ENCODE results near the gene TMEM185B.

TMEM185B gene

DNA sequence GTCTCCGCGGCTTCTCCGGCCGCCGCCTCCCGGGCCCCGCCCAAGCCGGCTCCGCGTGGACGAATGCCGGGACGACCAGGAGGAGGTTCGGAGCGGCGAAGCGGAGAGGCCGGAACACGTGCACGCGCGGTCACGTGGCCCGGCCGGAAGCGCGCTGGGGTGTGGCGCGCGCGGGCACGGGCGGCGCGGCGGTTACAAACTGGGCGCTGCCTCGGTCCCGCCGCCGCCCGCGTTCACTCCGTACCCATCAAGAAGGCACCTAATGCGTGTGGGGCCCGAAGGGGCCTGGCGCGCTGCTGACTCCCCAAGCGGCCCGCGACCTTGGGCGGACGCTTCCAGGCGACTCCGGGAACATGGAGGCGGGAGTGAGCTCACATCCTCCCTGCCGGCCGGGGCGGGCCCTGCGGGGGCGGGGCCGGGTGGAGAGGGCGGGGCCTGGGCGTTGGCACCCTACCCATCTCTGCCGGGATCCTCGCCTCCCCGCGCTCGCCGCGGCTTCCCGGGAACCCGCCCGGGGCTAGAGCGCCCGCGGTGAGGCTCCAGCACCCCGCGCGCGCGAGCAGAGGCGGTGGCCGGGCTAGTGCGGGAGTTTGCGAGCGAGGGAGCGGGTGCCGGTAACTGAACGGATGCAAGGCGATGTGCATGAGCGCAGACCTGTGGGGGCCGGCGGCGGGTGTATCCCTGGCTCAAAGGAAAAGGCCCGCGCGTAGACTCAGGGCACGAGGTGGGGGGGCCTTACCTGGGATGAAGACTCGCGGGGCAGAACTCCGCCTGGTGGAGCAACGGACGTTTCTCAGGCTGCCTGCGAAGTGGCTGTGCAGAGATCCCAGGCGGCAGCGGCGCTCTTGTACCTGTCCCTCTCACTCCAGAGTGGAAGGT lies at the start of gene TMEM185B:
Gene TMEM185B (minus strand): TSS at position 367 of the 879 bp plus-strand sequence. CDS start 424 bp downstream, outside the sequence.
- TF ChIP-seq, protein P1, sequence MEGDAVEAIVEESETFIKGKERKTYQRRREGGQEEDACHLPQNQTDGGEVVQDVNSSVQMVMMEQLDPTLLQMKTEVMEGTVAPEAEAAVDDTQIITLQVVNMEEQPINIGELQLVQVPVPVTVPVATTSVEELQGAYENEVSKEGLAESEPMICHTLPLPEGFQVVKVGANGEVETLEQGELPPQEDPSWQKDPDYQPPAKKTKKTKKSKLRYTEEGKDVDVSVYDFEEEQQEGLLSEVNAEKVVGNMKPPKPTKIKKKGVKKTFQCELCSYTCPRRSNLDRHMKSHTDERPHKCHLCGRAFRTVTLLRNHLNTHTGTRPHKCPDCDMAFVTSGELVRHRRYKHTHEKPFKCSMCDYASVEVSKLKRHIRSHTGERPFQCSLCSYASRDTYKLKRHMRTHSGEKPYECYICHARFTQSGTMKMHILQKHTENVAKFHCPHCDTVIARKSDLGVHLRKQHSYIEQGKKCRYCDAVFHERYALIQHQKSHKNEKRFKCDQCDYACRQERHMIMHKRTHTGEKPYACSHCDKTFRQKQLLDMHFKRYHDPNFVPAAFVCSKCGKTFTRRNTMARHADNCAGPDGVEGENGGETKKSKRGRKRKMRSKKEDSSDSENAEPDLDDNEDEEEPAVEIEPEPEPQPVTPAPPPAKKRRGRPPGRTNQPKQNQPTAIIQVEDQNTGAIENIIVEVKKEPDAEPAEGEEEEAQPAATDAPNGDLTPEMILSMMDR (IDR thresholded peaks at IDR 0.05; ENCODE audit: low read depth, low read length, missing control alignments) = peak; percentile 48
- H3K4me3 ChIP-seq (ENCODE audit: low read depth, low read length) = peak within 1 kb of the TSS; percentile 59
- peak; percentile 53 for DNase-seq (ENCODE audit: low read depth)

DNA sequence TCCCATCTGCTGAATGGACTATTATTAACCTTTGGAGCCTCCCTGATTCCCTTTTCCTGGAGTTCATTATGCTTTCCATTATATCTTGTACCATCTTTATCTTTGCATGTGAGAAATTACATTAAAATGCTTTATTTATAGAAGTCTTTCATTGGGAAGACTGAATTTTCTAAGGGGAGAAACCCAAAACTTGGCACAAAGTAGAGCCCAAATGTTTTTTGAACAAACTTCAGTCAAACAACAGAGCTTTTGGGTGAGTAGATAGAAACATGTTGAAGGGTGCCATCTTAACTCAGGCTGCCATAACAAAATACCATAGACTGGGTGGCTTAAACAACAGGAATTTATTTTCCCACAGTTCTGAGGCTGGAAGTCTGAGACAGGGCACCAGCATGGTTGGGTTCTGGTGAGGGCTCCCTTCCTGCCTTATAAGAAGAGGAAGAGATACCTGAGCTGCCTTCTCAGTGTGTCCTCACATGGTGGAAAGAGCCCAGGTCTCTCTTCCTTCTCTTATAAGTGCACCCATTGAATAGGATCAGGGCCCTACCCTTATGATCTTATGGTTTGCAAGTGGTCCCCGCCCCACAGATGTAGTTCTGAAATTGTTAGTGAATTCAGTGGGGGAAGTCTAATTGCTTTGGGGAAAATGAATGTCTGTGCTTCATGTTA lies 48.6 kb upstream of the TMEM185B start:
- no peak overlapping the region for H3K4me3 ChIP-seq (ENCODE audit: low read depth, low read length)
- DNase-seq (ENCODE audit: low read depth) = no peak
- TF ChIP-seq, protein P1 (IDR thresholded peaks at IDR 0.05; ENCODE audit: low read depth, low read length, missing control alignments) = no peak

DNA sequence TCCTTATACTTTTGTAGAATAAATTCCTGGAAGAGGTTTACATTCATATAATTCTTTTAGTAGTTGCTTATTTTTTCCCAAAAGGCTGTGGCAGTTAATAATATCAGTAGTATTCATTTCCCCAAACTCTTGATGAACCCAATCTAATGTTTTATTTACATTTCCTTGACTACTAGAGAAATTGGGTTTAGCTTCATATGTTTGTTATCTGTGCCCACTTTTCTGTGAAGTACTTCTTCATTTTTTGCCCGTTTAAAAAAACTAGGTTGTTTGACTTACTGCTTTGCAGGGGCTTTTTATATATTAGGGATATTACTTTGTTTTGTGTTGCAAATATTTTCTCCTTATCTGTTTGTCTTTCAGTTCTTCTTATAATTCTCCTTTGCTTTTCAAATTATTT lies 46.6 kb upstream of the TMEM185B start:
- H3K4me3 ChIP-seq (ENCODE audit: low read depth, low read length) = no peak overlapping the region
- TF ChIP-seq, protein P1 (IDR thresholded peaks at IDR 0.05; ENCODE audit: low read depth, low read length, missing control alignments) = no peak
- no peak for DNase-seq (ENCODE audit: low read depth)

DNA sequence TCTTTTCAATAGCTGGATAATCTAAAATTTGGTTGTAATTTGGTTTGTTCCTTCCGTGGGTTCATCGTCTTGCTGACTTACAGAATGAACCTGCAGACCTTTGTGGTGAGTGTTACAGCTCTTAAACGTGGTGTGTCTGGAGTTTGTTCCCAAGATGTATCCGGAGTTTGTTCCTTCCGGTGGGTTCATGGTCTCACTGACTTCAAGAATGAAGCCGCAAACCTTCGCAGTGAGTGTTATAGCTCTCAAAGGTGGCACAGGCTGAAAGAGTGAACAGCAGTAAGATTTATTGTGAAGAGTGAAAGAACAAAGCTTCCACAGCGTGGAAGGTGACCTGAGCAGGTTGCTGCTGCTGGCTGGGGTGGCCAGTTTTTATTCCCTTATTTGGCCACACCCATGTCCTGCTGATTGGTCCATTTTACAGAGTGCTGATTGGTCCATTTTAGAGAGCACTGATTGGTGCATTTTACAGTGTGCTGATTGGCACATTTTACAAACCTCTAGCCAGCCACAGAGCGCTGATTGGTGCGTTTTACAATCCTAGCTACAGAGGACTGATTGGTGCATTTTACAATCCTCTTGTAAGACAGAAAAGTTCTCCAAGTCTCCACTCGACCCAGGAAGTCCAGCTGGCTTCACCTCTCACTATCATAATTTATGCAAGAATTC lies 46.0 kb upstream of the TMEM185B start:
- TF ChIP-seq, protein P1 (IDR thresholded peaks at IDR 0.05; ENCODE audit: low read depth, low read length, missing control alignments) = no peak
- no peak for DNase-seq (ENCODE audit: low read depth)
- no peak overlapping the region for H3K4me3 ChIP-seq (ENCODE audit: low read depth, low read length)

DNA sequence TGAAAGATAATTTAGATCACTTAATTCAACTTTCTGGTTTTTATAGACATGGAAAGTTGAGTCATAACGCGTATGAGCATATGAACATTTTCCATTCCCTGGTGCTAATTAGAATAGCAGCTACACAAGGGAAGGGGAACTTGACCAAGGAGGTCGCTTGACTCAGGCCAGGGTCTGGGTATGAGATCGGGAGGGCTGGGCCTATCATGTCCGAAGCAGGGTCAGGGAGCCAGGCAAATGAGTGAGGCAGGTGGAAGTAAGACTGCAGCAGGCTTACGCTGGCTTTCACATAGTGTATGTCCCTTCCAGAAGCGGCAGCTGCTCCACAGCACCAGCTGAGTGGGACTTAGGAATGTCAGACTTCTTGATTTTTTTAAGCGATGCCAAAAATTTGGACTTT lies 44.1 kb upstream of the TMEM185B start:
- TF ChIP-seq, protein P1 (IDR thresholded peaks at IDR 0.05; ENCODE audit: low read depth, low read length, missing control alignments) = no peak
- H3K4me3 ChIP-seq (ENCODE audit: low read depth, low read length) = no peak overlapping the region
- no peak for DNase-seq (ENCODE audit: low read depth)

DNA sequence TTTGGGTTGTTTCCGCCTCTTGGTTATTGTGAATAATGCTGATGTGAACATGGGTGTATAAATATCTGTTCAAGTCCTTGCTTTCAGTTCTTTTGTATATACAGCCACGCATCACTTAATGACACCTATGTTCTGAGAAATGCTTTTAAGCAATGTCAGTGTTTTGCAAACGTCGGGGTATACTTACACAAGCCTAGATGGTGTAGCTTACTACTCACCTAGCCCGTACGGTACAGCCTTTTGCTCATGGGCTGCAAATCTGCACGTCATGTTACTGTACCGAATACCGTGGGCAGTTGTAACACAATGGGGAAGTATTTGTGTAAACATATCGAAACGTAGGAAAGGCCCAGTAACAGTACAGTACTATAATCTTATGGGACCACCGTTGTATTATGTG lies 41.8 kb upstream of the TMEM185B start:
- no peak overlapping the region for H3K4me3 ChIP-seq (ENCODE audit: low read depth, low read length)
- DNase-seq (ENCODE audit: low read depth) = no peak
- TF ChIP-seq, protein P1 (IDR thresholded peaks at IDR 0.05; ENCODE audit: low read depth, low read length, missing control alignments) = no peak
